ENCODE data around the gene MAN1A1. TPM values are rescaled to one million over a fixed set of nuclear protein-coding genes. Genes with fewer than 3 reads are reported as not detected.

Gene MAN1A1
- total RNA-seq, 1 donor from 2014 or later: 15.0 TPM

GRCh38 chr6:119347466-119348095 lies 2.0 kb downstream of the MAN1A1 start:
- intact Hi-C loops (cut with DNase I): loop anchor here (5.0 kb wide), 1 partner anchor 190 kb away; no protein-coding TSS in a partner anchor
- peak; percentile 90 for DNase-seq (ENCODE audit: low spot score)

DNA sequence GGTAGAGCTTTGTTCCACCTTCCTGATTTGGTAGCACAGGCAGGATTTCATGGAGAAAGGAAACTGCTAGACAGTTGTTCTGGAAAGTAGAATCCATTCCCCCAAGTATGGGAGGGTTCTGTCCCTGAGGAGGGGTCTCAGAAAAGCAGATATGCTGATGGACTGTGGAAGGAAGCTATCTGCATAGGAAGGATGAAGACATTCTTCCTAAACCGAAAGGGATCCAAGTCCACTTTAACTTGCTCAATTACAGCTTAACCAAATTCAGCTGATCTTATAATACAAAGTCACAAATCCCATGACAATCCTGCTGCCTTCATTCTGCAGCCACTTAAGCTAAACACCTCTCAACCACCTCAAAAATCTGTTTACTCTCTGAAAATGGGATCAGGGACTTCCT lies 2.6 kb downstream of the MAN1A1 start:
- intact Hi-C loops (cut with DNase I): loop anchor here (5.0 kb wide), 1 partner anchor 190 kb away; no protein-coding TSS in a partner anchor

GRCh38 chr6:119346450-119346849 lies 3.1 kb downstream of the MAN1A1 start:
- DNase-seq (ENCODE audit: low spot score): no peak
- intact Hi-C loops (cut with DNase I): loop anchor here (5.0 kb wide), 1 partner anchor 189 kb away; no protein-coding TSS in a partner anchor

More for the DNA sequence above, 2.6 kb downstream of the MAN1A1 start:
- no peak for DNase-seq (ENCODE audit: low spot score)

DNA sequence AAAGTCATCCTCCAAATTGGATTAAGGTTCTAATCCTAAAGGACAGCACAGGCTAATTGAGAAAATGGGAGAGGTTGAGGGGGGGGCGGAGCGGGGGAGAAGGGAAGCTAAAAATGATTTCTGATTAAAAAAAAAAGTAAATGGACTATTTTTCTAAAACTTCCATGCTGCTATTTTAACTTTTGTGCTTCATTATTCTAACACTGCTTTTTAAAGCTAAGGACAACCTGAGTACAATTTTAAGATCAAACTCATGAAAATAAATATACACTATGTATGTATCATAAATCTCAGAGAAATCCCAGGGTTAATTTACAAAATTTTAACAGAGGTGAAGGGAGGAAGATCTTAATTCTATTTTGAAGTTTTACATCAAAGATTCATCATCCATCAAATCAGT lies 4.4 kb downstream of the MAN1A1 start:
- DNase-seq (ENCODE audit: low spot score): no peak
- intact Hi-C loops (cut with DNase I): loop anchor here (5.0 kb wide), 1 partner anchor 188 kb away; no protein-coding TSS in a partner anchor

GRCh38 chr6:119344306-119344705 lies 5.3 kb downstream of the MAN1A1 start:
- intact Hi-C loops (cut with DNase I): no loop called here

GRCh38 chr6:119343573-119344146 lies 5.9 kb downstream of the MAN1A1 start:
- intact Hi-C loops (cut with DNase I): no loop called here
- DNase-seq (ENCODE audit: low spot score): no peak

More at GRCh38 chr6:119344306-119344705, 5.3 kb downstream of the MAN1A1 start:
- DNase-seq (ENCODE audit: low spot score): no peak

DNA sequence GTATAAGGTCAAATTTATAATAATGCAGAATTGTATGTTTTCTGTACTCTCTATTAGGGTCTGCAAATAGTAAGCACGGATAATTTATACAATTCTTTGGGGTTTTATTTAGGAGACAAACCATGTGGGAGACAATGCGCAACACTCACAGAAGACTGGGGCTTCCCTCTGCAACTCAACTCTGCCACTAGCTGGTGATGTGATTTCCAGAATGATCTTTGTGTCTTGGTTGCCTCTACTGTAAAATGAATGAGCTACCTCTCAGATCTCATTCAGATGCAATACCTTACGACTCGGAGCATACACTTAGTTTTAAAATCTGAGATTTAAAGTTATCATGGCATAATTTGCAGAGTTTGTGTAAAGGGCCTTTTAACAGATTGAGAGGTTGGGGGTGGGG lies 6.4 kb downstream of the MAN1A1 start:
- intact Hi-C loops (cut with DNase I): no loop called here

DNA sequence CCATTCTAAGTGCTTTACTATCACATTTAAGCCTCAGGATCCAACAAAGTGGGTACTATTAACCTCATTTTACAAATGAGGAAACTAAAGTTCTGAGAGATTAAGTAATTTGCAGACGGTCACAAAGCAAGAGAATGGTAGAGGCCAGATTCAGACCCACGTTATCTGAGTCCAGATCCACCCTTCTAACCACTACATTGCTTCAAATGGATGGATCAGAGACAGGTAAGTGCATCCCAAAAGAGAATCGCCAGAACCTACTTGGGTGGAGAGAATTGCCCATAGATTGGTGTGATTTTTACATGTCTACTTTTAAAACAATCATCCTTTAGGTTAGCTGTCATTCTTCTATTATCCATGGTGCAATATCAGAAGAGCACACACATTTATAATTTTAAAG lies 7.1 kb downstream of the MAN1A1 start:
- intact Hi-C loops (cut with DNase I): no loop called here
- DNase-seq (ENCODE audit: low spot score): no peak

More for the DNA sequence above, 6.4 kb downstream of the MAN1A1 start:
- DNase-seq (ENCODE audit: low spot score): no peak

DNA sequence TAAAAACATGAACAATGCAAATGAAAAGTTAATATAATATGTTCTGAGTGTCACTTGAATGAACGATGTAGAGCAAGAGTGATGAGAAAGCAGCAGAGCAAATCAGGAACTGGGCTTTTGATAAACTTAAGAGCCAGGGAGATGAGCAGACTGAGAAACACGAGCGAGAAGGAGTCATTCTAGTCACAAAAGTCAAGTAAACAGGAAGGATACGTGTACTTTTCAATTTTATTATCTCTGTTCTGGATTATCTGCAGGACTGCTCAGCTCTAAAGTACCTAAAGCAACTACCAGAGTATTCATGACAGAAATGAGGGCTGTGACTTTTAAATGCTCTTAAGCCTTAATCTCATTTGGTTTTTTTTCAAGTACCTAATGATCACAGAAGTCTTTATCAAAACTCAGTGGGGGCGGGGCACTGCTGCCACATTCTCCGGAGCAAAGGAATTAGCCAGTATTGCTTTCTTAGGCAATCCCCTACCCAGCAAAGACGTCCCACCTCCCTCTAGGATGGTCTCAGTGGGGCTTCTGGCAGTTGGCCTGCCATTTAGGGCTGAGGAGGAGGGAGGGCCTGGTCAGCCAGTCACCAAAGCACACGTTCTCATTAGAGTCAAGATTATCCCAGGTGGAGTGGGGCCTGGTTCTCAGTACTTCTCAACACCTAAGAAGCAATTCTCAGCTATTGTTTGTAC lies 8.6 kb downstream of the MAN1A1 start:
- intact Hi-C loops (cut with DNase I): no loop called here
- DNase-seq (ENCODE audit: low spot score): no peak

DNA sequence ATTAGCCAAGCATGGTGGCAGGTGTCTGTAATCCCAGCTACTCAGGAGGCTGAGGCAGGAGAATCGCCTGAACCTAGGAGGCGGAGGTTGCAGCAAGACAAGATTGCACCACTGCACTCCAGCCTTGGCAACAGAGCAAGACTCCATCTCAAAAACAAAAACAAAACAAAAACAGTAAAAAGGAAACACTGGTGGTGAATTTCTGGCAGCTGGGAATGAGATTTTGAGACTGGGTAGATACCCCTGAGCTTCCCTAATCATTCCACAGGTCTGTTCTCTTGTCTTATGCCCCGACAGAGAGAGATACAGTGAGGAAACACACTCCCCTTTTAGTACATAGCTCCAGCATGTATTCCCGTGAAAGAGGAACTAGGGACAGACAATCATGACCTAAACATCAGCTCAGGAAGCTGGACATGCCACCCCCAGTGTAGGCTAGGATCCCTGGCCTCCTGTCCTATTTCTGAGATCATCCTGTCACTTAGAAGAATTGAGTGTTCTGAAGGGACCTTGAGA lies 9.6 kb downstream of the MAN1A1 start:
- DNase-seq (ENCODE audit: low spot score): no peak
- intact Hi-C loops (cut with DNase I): no loop called here

GRCh38 chr6:119337762-119338161 lies 11.8 kb downstream of the MAN1A1 start:
- intact Hi-C loops (cut with DNase I): no loop called here
- no peak for DNase-seq (ENCODE audit: low spot score)

DNA sequence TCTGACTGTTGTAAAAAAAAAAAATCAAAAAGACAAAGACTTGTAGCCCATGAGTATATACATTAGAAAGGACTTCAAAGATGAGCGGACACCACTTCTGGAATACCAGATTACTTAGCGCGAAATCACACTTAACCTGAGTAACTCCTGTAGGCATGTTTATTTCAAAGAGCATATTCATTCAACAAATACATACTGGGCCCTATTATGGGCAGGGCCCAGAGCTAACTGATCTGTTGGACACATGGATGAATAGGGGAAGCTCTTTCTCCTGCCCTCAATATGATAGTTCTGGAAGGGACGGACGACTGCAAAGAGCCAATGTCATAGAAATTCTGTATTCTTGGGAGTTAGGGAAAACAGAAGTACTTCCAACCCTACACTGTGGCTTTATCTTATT lies 12.3 kb downstream of the MAN1A1 start:
- DNase-seq (ENCODE audit: low spot score): no peak
- intact Hi-C loops (cut with DNase I): no loop called here

- DNase-seq (ENCODE audit: low spot score): no peak
- intact Hi-C loops (cut with DNase I): loop anchor here (2.0 kb wide), 1 partner anchor 22 kb away; no protein-coding TSS in a partner anchor
Observed at GRCh38 chr6:119334535-119335264, 14.9 kb downstream of the MAN1A1 start.

- intact Hi-C loops (cut with DNase I): loop anchor here (2.0 kb wide), 1 partner anchor 21 kb away; no protein-coding TSS in a partner anchor
- DNase-seq (ENCODE audit: low spot score): no peak
Observed at GRCh38 chr6:119333707-119334295, 15.8 kb downstream of the MAN1A1 start.

DNA sequence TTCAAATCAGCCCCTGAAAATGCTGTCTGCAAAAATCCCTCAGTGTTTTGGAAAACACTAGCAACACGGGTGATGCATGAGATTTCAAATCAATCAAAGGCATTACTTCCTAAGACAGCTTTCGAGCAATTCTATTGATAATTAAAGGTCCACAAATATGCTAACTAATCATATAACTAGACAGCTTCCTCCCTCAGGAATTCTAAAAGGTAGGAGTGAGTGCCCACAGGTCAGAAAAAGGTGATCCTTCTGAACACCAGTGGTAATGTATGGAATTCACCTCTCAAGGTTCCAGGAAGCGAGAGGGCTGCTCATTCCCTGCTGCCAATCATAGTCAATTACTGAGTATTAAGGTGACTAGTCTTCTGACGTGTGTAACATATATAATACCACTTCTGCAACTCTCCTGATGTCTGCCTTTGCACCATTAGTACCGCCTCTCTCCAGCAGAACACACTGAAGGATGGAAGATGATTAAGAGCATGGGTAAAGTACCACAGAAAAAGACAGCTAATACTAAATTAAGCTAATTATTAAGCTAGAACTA lies 16.4 kb downstream of the MAN1A1 start:
- DNase-seq (ENCODE audit: low spot score): no peak
- intact Hi-C loops (cut with DNase I): no loop called here

GRCh38 chr6:119331663-119332286 lies 17.8 kb downstream of the MAN1A1 start:
- DNase-seq (ENCODE audit: low spot score): no peak
- intact Hi-C loops (cut with DNase I): no loop called here

GRCh38 chr6:119330520-119331113 lies 18.9 kb downstream of the MAN1A1 start:
- DNase-seq (ENCODE audit: low spot score): no peak
- intact Hi-C loops (cut with DNase I): no loop called here

- intact Hi-C loops (cut with DNase I): no loop called here
- DNase-seq (ENCODE audit: low spot score): no peak
Observed at GRCh38 chr6:119329794-119330180, 19.8 kb downstream of the MAN1A1 start.

Data from cardiac septum (tissue), 1 donor.